Bronchial epithelial cell (primary cell): Measurements from ENCODE around the gene SPNS2. TPM values are rescaled to one million over a fixed set of nuclear protein-coding genes. Genes with fewer than 3 reads are reported as not detected.

Source experiments
- DNase-seq: peaks from one replicate; pipeline ENCODE4 v3.0.0-alpha.2; 2010; ENCODE audit warnings: low read depth
- FAIRE-seq: peaks from 2 replicates; lab custom pipeline; 2011; peaks lifted over from hg19 to GRCh38; lab: Jason Lieb, UNC
- H3K27me3 ChIP-seq: 2 replicates; pipeline ENCODE4 v1.5.1; 2011; ENCODE audit warnings: low read length; ENCODE audit not compliant: control insufficient read depth, insufficient read depth
- H3K36me3 ChIP-seq: 2 replicates; pipeline ENCODE4 v1.5.1; 2011; ENCODE audit warnings: low read length; ENCODE audit not compliant: control insufficient read depth, insufficient read depth
- H3K4me3 ChIP-seq: 2 replicates; pipeline ENCODE4 v1.5.1; 2011; ENCODE audit warnings: mild to moderate bottlenecking, low read depth, low read length, control low read depth
- total RNA-seq: library from RNA; depleted of rRNA; stranded (reverse); fragments of >200 nt; gene quantifications from 2 replicates; pipeline ENCODE4 v1.2.1, GENCODE V29; 2014
- TF ChIP-seq, protein P1 (sequence below): IDR thresholded peaks from 2 replicates; pipeline ENCODE4 v1.5.1; 2011; ENCODE audit warnings: mild to moderate bottlenecking, moderate library complexity, low read length, control low read depth, inconsistent platforms; ENCODE audit not compliant: insufficient read depth, severe bottlenecking

The SPNS2 gene
- total RNA-seq, 1 donor from 2014 or later = 3.9 TPM

DNA sequence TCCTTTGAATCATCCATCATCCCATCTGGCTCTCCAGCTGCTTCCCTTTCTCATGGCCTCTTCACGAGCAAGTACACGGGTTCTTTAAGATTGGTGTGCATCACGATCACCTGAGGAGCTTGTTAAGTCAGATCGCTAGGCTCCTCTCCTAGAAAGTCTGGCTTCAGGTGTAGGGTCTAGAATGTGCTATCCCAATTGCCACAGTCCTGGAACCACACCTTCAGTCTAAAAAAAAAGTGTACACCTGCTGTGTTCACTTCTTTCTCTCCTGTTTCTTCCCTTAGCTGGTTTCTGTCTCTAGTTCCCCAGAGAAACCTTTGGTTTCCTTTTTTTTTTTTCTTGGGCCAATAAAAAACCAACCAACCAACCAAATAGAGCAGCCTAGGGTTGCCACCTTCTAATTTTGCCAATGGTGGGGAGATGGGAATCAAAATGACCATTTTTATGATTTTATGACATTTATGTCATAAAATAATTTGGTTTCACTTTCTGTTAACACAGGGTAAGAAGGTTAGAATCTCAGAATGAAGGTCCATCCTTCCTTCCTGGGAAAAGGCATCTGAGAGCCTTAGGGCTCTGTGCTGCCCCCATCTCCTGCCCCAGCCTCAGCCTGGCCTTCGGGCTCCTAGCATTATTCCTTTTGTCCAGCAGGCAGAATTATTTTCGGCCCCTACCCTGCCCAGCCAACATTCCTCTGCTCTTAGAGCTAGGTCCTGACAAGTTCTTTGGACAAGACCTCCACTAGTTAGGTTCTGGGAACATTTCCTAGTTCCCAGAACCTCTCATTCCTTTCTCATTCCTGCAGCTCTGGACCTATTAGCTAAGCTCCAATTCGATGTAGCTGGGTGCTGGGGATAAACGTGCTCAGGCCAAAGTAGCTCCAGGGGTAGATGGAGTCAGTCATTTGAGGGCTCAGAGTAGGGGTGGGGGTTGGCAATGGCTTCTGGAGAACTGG lies 63.6 kb downstream of the SPNS2 start:
- no peak overlapping the region for H3K4me3 ChIP-seq
- peaks cover 3% of the 10 kb centered on the region for H3K36me3 ChIP-seq
- DNase-seq (no peak), FAIRE-seq (peak; percentile 47)
- no peaks in the 10 kb centered on the region for H3K27me3 ChIP-seq
- TF ChIP-seq, protein P1, sequence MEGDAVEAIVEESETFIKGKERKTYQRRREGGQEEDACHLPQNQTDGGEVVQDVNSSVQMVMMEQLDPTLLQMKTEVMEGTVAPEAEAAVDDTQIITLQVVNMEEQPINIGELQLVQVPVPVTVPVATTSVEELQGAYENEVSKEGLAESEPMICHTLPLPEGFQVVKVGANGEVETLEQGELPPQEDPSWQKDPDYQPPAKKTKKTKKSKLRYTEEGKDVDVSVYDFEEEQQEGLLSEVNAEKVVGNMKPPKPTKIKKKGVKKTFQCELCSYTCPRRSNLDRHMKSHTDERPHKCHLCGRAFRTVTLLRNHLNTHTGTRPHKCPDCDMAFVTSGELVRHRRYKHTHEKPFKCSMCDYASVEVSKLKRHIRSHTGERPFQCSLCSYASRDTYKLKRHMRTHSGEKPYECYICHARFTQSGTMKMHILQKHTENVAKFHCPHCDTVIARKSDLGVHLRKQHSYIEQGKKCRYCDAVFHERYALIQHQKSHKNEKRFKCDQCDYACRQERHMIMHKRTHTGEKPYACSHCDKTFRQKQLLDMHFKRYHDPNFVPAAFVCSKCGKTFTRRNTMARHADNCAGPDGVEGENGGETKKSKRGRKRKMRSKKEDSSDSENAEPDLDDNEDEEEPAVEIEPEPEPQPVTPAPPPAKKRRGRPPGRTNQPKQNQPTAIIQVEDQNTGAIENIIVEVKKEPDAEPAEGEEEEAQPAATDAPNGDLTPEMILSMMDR = no peak

DNA sequence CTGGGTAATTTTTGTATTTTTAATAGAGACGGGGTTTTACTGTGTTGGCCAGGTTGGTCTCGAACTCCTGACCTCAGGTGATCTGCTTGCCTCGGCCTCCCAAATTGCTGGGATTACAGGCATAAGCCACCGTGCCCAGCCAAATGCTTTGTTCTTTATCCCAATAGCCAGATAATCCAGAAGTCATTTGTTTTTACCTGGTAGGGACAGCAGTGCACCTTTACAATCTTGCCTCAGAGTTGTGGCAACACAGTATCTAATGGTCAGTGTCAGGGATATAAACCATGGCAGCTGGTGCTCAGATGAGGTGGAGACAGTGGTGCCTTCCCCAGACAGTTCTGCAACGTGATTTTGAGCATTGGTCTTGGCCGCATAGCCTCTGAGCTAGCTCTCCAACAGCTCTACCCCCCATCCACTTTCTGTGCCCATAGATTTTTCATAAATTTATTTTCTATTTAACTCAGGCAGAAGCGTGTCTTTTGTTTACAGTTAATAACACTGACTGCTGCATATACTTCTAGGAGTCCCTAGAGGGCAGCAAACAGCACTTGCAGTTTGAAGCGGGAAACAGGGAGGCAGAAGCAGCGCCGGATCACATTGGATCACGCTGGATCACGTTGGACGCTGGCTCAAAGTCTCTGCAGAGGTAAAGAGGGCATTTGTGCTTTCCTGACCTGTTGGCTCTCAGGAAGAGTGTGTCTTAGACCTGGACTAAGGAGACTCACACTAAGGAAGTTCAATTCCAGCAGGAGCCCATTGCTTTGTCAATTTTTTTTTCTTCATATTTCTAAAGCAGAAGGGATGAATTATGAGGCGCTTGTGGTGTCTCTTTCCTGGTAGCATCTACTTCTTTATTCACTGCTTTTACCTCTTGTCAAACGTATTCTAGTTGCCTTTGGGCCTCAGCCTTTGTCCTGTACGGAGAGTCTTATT lies 66.8 kb downstream of the SPNS2 start:
- TF ChIP-seq, protein P1 = peak; percentile 80
- no peak overlapping the region for H3K4me3 ChIP-seq
- no peak for FAIRE-seq
- peak; percentile 67 for DNase-seq
- H3K27me3 ChIP-seq = no peaks in the 10 kb centered on the region
- H3K36me3 ChIP-seq = no peaks in the 10 kb centered on the region

DNA sequence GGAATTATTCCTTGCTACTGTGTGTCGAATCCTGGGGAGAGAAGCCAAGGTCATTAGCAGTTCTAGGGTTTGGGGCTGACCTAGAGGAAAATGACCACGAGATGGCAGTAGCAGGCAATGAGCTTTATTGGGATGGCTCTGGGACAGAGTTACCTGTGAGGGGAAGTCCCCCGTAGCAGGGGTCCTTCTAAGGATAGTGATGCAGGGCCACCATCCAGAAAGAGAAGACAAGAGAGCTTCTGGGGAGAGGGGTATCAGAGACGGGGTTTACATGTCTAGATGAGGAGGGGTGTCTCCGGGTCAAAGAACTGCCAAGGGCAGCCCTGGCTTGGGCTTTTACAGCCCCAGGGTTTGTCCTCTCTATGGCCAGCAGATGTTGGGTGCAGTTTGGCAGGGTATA lies 68.1 kb downstream of the SPNS2 start:
- FAIRE-seq (no peak), DNase-seq (peak; percentile 51)
- Histone ChIP-seq H3K4me3 (no peak overlapping the region), H3K36me3 (no peaks in the 10 kb centered on the region), H3K27me3 (no peaks in the 10 kb centered on the region)
- TF ChIP-seq, protein P1 = peak; percentile 75

DNA sequence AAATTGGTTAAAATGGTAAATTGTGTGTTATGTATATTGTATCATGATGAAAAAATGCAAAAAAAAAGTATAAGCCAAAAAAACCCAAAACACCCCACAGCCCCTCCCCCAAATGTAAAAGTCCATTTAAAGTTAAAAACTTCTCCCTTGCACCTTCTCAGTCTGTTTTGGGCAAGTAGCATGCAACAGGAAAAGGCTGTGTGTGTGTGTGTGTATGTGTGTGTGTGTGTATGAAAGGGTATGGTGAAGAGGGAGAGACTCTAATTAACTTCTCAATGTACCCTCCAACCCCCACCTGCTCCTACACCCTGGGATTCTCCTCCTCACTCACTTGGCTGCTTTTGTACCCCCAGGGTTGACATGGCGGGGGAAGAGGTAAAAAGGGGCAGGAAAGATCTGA lies 70.9 kb downstream of the SPNS2 start:
- TF ChIP-seq, protein P1 = no peak
- H3K4me3 ChIP-seq = no peak overlapping the region
- no peaks in the 10 kb centered on the region for H3K27me3 ChIP-seq
- FAIRE-seq (no peak), DNase-seq (no peak)
- no peaks in the 10 kb centered on the region for H3K36me3 ChIP-seq

DNA sequence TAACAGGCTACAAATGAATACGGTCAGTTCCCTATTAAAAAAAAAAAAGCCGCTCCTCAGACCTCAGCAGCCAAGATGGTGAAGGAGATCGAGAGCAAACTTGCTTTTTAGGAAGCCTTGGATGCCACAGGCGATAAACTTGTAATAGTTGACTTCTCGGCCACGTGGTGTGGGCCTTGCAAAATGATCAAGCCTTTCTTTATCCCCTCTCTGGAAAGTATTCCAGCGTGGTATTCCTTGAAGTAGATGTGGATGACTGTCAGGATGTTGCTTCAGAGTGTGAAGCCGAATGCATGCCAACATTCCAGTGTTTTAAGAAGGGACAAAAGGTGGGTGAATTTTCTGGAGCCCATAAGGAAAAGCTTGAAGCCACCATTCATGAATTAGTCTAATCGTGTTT lies 73.5 kb downstream of the SPNS2 start:
- Histone ChIP-seq H3K36me3 (no peaks in the 10 kb centered on the region), H3K4me3 (no peak overlapping the region), H3K27me3 (no peaks in the 10 kb centered on the region)
- TF ChIP-seq, protein P1 = no peak
- DNase-seq (no peak), FAIRE-seq (no peak)
